Fibroblast of skin of back (primary cell): ENCODE measurements around the gene PBX2. TPM values are rescaled to one million over a fixed set of nuclear protein-coding genes. Genes with fewer than 3 reads are reported as not detected.
"Not testable (repeated sequence)": the region's sequence is repeated elsewhere in the genome, so short reads cannot be mapped to it uniquely, and the experiment has no call there.

Experiments
- DNase-seq: peaks from one replicate; pipeline ENCODE4 v3.0.0-alpha.2; 2013
- polyA plus RNA-seq, 2 experiments: library from polyadenylated mRNA; unstranded; fragments of 120-200 nt; gene quantifications; one replicate each; pipeline ENCODE4 v1.2.1, GENCODE V29; 2013; ENCODE audit not compliant: insufficient read length in 2 of 2

Gene PBX2
- polyA plus RNA-seq (2013, experiment 1 of 2; ENCODE audit: insufficient read length): 55.2 TPM
- polyA plus RNA-seq (2013, experiment 2 of 2; ENCODE audit: insufficient read length): 57.2 TPM

DNA sequence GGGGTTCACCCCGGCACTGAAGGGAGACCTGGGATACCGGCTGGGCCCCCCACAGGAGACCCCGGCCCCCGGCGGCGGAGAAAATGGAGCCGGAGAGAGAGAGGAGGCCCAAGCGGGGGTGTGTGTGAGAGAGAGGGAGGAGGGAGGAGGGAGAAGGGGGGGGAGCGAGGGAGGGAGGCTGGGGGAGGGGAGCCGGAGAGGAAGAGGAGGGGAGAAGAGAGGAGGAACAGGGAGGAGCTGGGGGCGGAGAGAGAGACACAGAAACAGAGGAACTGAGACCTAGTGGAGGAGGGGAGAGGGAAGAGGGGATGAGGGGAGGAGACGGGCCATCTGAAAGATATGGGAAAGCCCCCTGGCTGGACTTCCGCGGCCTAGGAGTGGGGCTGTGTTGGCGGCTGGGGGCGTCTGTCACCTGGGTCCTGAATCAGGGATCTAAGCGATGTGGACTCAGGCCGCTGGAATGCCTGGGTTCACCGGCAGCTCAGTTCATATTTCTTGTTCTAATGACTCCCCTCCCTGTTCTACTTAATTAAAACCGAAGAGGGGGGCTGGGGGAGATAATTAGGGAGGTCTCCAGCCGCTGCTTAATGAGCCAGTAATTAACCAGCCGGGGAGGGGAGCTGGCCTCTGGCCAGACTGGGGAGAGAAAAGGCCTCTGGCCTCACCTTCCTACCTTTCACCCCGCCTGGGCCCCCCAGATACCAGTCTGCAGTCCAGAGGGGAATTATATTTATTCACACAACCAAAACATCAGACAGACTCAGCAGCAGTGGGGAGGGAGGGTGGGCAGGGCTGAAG is at the start of gene PBX2:
PBX2 (minus strand) TSS at position 149 of the 798 bp plus-strand sequence. CDS start 287 bp downstream, outside the sequence.
- DNase-seq: peak; percentile 93

DNA sequence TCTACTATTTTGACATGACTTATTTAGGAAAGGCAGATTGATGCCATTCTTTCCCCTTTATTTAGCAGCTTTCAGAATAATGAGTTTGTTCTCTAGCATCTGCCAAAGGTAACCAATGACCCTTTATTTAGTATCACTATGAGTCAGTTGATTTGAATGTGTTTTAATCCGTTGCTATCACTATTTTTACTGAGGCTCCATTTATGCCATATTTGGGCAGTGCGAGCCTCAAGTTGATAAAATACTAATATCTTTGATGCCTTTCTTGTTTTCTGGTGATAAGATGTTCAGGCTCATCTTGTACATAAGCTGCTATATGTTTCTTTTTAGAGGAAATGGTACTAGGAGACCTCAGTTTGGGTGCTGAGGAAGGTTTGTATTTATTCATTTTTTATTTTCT is 49.5 kb upstream of the PBX2 start:
- DNase-seq: no peak

GRCh38 chr6:32234934-32235333 is 44.9 kb upstream of the PBX2 start:
- DNase-seq: no peak

DNA sequence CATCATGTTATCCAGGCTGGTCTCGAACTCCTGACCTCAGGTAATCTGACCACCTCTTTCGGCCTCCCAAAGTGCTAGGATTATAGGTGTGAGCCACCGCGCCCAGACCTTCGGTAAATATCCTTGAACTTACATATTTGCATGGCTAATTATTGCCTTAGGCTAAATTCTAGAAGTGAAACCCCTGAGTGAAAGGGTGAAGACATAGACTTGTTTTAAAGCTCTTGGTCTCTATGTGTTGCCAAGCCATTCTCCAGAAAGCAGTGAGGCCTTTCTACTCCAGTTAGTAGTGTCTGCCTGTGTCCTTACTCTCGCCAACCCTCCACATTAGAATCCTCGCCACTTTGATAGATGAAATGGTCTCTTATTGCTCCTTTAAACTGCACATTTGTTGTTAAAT is 36.4 kb upstream of the PBX2 start:
- DNase-seq: no peak

DNA sequence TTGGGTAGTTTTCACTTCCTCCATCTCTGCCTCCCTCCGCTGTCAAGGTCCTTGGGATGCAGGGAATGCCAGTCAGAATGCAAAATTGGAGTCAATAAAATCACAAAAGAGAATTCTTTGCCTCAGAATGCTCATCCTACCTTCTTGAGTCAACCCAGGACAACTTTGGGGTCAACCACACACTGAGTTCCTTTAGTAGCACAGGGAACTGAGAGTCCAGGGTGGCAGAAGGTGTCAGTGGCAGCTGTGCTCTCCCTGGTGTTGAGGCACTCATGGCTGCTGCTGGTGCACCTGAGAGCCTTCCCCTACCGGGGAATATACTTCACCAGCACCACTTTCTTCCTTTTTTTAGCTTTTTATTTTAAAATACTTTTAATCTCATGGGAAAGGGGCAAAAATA is 34.7 kb upstream of the PBX2 start:
- DNase-seq: no peak

DNA sequence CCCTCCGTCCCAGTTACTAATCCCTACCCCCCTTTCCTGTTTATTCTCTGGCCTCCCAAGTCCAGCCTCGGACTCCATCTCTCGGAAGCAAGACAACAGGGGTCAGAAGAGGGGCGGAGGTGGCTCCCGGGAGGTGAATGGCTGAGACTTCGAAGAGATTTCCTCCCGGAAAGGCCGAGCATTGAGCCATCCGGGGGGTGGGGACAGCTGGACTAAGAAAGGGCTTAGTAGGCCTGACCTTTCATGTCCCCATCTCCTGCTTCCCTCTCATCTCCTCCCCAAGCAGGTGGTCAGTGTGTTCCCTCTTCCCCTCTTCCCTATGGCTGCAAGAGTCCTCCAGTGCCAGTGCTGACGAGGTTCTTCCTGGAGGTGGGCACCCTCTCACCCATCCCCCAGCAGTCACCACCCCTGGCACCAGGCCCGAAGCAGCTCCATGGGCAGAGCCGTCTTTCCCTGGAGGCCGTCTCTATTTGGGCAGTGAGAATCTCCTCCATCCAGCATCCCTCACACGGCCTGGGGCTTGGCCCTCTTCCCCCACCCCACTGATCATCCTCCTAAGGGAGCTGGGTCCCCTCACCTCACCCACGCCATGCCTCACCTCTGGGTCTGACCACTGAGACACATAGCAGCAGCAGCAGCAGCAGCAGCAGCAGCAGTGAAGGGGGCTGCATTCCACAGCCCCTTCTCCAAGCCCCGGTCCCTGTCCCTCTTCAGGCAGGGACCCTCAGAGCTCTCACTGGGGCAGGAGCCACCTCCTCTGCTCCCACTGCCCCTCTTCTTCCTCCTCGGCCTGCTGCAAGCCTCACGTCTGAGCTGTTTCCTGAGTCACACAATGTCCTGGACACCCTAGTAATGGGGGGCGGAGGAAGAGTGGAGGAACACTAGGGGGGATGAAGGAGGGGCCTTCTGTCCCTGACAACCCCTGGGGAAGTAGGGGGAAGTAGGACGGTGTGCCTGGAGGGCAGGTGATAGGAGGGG is 33.5 kb upstream of the PBX2 start, which contains the start of gene NOTCH4:
NOTCH4 (minus strand) TSS at position 810 of the 978 bp plus-strand sequence; CDS start at position 671, 139 bp downstream.
- no peak for DNase-seq

DNA sequence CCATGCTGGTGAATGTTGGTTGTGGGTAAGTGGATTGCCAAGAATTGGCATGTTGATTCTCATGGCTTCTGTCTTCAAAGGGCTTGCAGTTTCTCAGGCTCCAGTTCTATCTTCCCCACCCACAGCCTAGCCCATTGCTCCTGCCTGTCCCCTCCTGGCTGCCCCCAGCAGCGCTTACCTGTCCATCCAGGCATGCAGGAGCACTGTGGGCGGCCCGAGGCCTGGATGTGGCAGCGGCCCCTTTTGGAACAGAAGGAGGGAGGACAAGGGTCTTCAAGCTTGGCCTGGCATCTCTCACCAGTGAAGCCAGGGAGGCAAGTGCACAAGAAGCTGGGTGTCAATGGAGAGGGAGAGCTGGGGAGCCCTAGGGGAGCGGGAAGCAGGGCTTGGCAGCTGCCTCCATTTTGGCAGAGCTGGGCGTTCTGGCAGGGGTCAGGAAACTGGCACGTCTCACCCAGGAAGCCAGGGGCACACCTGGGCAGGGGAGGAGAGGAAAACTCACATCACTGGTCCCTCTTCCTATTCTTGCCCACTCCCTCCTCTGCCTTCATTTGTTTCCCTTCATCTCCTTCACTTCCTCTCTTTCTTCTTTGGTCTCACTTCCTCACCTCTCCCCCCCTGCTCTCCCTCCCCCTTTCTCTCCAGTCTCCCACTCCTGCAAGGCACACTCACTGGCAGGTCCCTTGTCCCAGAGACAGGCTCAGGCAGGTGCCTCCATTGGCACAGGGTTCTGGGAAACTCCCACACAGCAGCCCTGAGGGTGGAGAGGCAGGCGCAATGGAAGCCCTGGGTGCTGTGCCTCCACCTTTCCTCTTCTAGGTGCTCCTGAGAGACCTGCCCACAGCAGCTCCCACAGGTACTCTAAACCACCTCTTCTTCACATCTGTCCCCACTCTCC is 32.6 kb upstream of the PBX2 start:
- DNase-seq: no peak

GRCh38 chr6:32220021-32220420 is 30.0 kb upstream of the PBX2 start:
- no peak for DNase-seq

- no peak for DNase-seq
Measured at GRCh38 chr6:32218167-32218566, 28.2 kb upstream of the PBX2 start.

DNA sequence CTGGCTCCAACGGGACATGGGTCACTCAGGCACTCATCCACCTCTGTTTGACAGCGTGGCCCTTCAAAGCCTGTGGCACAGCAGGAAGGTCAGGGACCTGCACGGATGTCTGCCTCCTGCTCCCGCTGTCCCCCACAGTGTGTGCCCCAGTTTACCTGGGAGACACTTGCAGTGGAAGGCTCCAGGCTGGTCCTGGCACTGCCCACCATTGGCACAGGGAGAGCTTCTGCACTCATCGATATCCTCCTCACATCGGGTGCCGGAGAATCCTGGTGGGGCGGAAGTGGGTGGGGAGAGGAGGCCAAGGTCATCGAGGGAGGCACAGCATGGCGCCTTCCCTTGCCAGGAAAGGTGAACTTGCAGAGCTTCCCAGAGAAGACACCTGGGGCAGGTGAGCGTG is 27.0 kb upstream of the PBX2 start:
- DNase-seq: no peak

GRCh38 chr6:32216285-32216684 is 26.3 kb upstream of the PBX2 start:
- no peak for DNase-seq

- no peak for DNase-seq
Measured at GRCh38 chr6:32215617-32216016, 25.6 kb upstream of the PBX2 start.

DNA sequence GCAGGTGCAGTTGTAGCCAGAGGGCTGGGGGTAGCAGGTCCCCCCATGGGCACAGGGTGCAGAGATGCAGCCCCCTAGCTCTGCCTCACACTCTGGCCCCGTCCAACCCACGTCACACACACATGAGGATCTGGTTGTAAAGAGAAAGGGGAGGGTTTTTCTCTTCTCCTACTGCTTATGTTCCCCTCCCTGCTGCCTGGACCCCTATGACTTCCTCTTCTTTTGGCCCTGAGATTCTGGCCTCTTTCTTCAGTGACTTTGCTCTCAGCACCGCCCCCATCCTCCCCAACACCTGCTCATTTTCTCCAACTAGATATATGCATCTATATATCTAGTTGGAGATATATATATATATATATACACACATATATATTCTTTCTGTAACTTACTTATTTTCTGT is 24.1 kb upstream of the PBX2 start:
- no peak for DNase-seq

DNA sequence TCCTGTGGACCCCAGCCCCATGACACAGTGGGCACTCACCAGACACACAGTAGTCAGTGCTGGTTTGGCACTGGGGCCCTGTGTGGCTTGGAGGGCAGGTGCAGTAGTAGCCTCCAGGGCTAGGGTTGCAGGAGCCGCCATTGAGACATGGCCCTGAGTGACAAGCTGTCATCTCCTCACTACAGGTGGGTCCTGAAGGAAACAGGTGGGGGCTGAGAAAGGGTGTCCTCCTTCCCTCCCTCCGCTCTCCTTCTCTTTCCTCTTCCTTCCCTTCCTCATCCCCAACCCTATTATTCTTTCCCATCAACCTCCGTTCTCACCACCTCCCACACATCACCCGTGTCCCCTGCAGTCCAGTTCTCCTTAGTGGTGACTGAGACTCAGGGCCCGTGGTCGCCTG is 23.6 kb upstream of the PBX2 start:
- no peak for DNase-seq

DNA sequence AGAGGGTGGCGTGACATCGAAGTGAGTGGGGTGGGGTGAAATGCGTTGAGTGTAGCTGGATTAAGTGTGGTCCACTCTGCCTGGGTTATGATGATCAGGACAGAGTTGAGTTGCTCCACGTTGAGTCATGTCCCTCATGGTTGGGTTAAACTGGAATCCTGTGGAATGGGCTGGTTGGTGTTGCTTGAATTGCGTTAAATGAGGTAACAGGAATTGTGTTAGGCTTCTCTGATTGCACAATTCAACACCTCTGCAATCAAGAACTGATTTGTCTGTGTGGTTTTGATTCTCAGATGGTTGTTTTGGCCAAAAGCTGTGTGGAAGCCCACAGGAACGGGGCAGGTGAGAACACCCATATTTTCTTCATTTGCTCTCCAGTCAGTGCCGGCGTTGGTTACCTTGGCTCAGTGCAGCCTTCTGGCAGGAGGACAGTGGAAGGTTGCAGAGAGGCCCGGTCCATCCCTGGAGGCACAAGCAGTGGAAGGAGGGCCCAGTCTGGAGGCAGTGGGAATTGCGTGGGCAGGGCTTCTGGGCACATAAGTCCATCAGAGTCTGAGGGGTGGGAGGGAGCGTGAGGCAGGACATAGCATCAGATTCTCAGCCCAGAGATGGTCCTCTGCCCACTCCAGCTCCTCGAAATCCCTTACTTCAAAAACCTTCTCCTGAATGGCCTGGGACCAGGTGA is 22.2 kb upstream of the PBX2 start:
- no peak for DNase-seq

DNA sequence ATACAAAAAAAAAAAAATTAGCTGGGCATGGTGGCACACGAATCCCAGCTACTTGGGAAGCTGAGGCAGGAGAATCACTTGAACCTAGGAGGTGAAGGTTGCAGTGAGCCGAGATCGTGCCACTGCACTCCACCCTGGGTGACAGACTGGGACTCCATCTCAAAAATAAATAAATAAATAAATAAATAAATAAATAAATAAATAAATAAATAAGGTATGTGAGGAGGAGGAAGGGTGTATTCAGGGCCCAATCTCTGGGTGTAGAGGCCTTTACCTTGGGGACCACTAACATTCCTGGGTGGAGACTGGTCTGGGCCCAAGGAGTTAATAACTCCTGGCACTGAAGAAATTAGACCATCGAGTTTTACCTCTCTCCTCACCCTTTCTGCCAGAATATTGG is 21.4 kb upstream of the PBX2 start:
- not testable (repeated sequence) for DNase-seq

GRCh38 chr6:32210191-32210601 is 20.2 kb upstream of the PBX2 start:
- DNase-seq: no peak

GRCh38 chr6:32208996-32209395 is 19.0 kb upstream of the PBX2 start:
- no peak for DNase-seq

DNA sequence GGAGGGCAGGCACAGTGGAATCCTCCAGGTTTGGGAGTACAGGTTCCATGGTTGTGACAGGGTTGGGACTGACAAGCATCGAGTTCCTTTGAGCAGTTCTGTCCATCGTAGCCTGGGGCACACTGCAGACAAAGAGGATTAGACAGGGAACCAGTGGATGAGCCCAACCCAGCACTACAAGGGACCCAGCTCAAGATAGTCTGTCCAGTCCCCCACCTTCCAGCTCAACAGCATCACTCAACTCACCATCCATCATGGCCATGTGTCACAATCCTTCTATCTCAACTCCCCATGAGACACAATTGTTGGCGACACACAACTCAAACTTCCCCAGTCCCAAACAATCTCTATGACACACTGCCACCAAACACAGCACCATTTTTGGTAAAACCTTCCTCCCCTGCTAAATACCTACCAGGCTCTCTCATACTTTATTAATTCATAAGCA is 14.3 kb upstream of the PBX2 start:
- DNase-seq: no peak

GRCh38 chr6:32203426-32204267 is 13.6 kb upstream of the PBX2 start:
- no peak for DNase-seq
